ENCODE results near the gene TUBA4A.

DNA sequence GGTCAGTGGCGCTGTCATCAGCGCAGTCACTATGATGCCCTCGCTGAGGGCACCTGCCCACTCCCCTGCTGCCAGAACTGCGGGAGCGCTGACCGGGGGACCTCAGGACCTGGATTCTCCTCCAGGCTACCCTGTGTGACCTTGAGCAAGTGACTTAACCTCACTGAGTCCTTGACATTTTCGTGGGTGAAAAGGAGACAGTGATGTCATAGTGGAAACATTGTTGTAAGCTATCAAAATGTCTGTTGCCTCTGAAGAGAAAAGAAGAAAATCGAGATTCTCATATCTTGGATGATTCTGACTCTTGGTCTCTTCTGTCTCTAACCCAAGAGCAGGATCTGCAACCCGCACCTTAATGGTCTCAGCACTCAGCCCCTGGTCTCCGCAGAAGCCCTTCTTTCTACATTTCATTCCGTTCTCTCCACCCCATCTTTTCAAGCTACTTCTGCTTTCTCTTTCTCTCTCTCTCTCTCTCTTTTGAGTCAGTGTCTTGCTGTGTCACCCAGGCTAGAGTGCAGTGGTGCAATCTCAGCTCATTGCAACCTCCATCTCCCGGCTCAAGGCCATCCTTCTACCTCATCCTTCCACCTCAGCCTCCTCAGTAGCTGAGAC, 978 bp upstream of the TUBA4A start:
- TF ChIP-seq, protein P1, sequence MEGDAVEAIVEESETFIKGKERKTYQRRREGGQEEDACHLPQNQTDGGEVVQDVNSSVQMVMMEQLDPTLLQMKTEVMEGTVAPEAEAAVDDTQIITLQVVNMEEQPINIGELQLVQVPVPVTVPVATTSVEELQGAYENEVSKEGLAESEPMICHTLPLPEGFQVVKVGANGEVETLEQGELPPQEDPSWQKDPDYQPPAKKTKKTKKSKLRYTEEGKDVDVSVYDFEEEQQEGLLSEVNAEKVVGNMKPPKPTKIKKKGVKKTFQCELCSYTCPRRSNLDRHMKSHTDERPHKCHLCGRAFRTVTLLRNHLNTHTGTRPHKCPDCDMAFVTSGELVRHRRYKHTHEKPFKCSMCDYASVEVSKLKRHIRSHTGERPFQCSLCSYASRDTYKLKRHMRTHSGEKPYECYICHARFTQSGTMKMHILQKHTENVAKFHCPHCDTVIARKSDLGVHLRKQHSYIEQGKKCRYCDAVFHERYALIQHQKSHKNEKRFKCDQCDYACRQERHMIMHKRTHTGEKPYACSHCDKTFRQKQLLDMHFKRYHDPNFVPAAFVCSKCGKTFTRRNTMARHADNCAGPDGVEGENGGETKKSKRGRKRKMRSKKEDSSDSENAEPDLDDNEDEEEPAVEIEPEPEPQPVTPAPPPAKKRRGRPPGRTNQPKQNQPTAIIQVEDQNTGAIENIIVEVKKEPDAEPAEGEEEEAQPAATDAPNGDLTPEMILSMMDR (conservative IDR thresholded peaks at IDR 0.05; ENCODE audit: low read depth, low read length): no peak
- TF ChIP-seq POLR2A (IDR thresholded peaks at IDR 0.05; ENCODE audit: low read depth, low read length): no peak

Data from IMR-90 (cell line).